ENCODE measurements around the gene ACVR2A.
A peak's percentile ranks its signal among the peaks of the same experiment; 100 is the strongest.

ACVR2A gene

GRCh38 chr2:147844697-147845410 lies at the start of gene ACVR2A:
TSS of gene ACVR2A (plus strand) at chr2:147845029. CDS start at chr2:147845153, 124 bp downstream.
- no peak for TF ChIP-seq CTCF (IDR thresholded peaks at IDR 0.05; ENCODE audit: borderline replicate concordance, insufficient read depth, low read depth, low read length)
- peak within 1 kb of the TSS; percentile 64 for H3K4me3 ChIP-seq (ENCODE audit: low read depth, low read length)

DNA sequence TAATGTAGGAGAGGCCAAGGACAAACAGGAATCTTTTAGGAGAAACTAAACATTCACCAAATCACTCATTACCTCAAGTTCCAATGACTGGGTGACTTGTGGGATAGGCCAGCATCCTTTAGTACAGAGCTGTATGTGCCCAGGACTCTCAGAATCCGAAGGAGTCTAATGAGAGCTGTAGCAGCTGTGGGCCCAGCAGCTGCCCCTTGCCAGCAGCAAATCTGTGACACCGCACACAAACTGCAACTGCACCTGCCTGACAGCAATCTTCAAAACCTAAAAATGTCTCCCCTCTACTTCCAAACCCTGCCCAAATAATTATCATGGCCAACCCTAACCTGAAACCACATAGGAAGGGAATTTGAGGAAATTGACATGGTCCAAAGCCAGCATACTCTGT lies 44.5 kb upstream of the ACVR2A start:
- TF ChIP-seq CTCF (IDR thresholded peaks at IDR 0.05; ENCODE audit: borderline replicate concordance, insufficient read depth, low read depth, low read length): no peak
- H3K4me3 ChIP-seq (ENCODE audit: low read depth, low read length): no peak overlapping the region

DNA sequence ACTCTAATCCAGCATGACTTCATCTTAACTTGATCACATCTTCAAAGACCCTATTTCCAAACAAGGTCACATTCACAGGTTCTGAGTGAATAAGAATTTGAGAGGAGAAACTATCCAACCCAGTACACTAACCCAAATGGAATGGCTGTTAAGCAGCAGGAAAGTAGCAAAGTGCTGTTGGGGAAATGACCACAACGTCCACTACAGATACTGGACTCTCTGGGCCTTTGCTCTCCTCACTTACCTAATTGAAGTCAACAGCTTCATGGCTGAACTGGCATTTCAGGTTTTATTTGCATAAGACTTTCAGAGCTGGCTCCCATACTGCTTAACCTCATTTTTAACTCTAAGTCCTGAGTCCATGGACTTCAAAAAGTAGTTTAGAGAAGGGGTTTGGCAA lies 38.0 kb upstream of the ACVR2A start:
- no peak overlapping the region for H3K4me3 ChIP-seq (ENCODE audit: low read depth, low read length)
- TF ChIP-seq CTCF (IDR thresholded peaks at IDR 0.05; ENCODE audit: borderline replicate concordance, insufficient read depth, low read depth, low read length): no peak

GRCh38 chr2:147808520-147808919 lies 36.3 kb upstream of the ACVR2A start:
- H3K4me3 ChIP-seq (ENCODE audit: low read depth, low read length): no peak overlapping the region

GRCh38 chr2:147810883-147811765 lies 33.7 kb upstream of the ACVR2A start:
- H3K4me3 ChIP-seq (ENCODE audit: low read depth, low read length): no peak overlapping the region
- TF ChIP-seq CTCF (IDR thresholded peaks at IDR 0.05; ENCODE audit: borderline replicate concordance, insufficient read depth, low read depth, low read length): no peak

More at GRCh38 chr2:147808520-147808919, 36.3 kb upstream of the ACVR2A start:
- TF ChIP-seq CTCF (IDR thresholded peaks at IDR 0.05; ENCODE audit: borderline replicate concordance, insufficient read depth, low read depth, low read length): no peak

DNA sequence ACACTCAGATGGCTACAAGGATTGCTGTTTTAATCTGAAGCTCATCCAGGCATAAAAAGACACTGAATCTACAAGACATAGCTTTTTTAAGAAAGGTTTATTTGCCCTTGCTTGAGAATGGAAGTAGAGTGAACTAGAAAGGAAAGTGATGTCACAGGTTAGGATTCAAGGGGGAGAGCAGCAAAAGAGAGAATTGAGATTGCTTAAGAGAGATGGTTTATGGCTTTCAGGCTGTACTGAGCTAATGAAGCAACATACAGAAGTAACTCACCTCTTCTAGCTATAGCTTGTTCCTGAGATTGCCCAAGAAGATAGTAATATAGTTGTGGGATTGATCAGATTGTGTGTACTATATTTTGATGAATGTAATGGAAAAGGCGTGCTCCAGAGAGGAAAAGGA lies 26.1 kb upstream of the ACVR2A start:
- no peak overlapping the region for H3K4me3 ChIP-seq (ENCODE audit: low read depth, low read length)
- TF ChIP-seq CTCF (IDR thresholded peaks at IDR 0.05; ENCODE audit: borderline replicate concordance, insufficient read depth, low read depth, low read length): no peak

All from GM12875 (cell line).